NT2/D1 (cell line): ENCODE measurements around the gene ARHGAP10.
"Not testable (repeated sequence)": the region's sequence is repeated elsewhere in the genome, so short reads cannot be mapped to it uniquely, and the experiment has no call there.

ENCODE experiments used
- SUZ12 ChIP-seq: IDR thresholded peaks from 2 replicates; pipeline ENCODE4 v1.6.1; 2011; ENCODE audit not compliant: insufficient read length, insufficient read depth; ENCODE audit errors: extremely low read depth
- YY1 ChIP-seq: IDR thresholded peaks from 2 replicates; pipeline ENCODE4 v1.6.1; 2011; ENCODE audit not compliant: insufficient read length, insufficient read depth
- ZNF274 ChIP-seq: IDR thresholded peaks from 2 replicates; pipeline ENCODE4 v1.6.1; 2011; ENCODE audit warnings: mild to moderate bottlenecking, low read depth, low read length

DNA sequence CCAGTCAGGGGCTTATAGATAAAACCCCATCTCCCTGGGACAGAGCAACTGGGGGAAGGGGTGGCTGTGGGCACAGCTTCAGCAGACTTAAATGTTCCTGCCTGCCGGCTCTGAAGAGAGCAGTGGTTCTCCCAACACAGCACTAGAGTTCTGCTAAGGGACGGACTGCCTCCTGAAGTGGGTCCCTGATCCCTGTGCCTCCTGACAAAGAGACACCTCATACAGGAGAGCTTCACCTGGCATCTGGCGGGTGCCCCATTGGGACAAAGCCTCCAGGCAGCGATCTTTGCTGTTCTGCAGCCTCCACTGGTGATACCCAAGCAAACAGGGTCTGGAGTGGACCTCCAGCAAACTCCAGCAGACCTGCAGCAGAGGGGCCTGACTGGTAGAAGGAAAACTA, 351.2 kb downstream of the ARHGAP10 start:
- not testable (repeated sequence) for TF ChIP-seq YY1, SUZ12, ZNF274
